GM18861 (cell line): ENCODE results near the gene CERCAM.

Experiments
- ATAC-seq: cut with Tn5 transposase; IDR thresholded peaks from one replicate; pipeline ENCODE4 v1.9.1; 2021; ENCODE audit not compliant: unreplicated experiment

Gene CERCAM

DNA sequence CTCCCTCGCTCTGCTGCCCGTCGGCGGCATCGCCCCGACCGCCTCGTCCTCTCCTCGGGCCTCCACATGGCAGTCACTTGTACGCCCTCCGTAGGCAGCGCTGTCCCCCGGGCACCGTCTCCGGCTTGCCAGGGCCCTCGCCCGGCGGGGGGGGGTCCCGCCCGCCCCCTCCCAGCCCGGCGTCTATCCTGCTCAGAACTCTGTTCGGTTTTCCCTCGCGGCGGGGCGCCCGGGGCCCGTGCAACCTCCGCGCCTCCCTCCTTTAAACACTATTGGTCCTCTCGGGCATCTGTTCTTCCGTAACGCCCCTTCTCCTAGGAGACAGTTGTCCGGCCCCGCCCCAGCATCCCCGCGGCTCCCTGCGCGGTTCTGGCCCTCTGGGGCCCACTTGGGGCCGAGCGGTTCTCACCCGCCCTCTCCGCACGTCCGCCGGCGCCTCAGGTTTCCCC, 36.0 kb downstream of the CERCAM start:
- ATAC-seq = peak; percentile 60

DNA sequence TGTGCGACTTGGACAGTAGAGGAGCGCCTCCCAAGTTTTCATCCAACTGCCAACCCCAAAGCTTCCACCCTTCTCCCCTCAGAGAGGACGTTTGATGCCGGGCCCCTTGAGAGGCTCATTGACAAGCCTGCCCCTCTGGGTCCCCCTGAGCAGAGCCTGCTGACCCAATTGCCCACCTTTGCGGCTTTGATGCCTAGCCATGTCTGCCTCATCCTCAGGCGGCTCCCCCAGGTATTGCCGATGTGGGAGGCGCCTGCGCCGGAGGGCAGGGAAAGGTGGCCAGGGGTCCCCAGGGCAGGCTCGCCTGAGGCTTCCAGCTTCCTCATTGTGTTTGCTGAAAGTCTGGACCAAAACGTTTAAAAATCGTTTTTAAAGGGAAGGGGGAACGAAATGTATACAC, 36.5 kb downstream of the CERCAM start:
- no peak for ATAC-seq

DNA sequence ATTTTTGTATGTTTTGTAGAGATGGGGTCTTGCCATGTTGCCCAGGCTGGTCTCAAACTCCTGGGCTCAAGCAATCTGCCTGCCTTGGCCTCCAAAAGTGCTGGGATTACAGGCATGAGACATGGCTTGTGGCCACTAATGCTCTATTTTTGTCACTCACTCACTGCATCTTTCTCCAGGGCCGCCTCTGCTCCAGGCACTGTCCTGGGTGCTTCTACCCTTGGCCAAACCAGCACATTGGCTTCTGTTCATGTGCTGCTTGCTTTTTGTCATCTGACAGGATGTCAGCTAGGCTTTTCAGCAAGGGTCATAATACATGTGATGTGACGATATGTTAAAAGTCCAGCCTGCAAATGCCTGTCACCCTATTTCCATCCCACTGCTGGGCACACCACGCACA, 38.4 kb downstream of the CERCAM start:
- no peak for ATAC-seq

DNA sequence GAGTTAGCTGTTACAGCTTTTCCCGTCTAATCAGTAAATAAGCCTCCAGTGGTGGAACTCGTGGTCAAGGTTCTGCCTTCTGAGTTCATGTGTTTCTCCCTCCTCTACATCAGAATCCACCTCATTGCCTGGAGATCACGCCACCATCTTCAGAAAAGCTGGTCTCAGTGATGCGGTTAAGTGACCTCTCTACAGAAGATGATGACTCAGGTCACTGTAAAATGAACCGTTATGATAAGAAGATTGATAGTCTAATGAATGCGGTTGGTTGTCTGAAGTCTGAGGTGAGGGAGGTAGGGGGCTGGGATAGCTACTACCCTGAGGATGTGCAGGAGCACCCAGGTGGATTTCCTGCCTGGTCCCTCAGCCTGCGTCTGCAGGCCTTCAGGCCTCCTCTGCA, 48.4 kb downstream of the CERCAM start:
- ATAC-seq = no peak

GRCh38 chr9:128470560-128470959, 49.9 kb downstream of the CERCAM start:
- no peak for ATAC-seq

- ATAC-seq = no peak
These were observed 52.4 kb downstream of the CERCAM start for GRCh38 chr9:128473104-128473503.

DNA sequence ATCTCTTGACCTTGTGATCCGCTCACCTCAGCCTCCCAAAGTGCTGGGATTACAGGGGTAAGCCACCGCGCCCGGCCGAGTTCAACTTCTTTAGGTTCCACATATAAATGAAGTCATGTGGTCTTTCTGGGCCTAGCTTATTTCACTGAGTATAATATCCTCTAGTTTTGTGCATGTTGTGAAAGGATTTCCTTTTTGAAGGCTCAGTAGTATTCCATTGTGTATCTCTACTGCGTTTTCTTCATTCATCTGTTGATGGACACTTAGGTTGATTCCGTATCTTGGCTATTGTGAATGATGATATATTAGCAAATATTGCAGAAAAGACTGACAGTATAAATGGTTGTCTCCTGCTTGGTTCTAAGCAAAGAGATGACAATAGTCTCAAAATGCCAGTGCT, 55.2 kb downstream of the CERCAM start:
- no peak for ATAC-seq

DNA sequence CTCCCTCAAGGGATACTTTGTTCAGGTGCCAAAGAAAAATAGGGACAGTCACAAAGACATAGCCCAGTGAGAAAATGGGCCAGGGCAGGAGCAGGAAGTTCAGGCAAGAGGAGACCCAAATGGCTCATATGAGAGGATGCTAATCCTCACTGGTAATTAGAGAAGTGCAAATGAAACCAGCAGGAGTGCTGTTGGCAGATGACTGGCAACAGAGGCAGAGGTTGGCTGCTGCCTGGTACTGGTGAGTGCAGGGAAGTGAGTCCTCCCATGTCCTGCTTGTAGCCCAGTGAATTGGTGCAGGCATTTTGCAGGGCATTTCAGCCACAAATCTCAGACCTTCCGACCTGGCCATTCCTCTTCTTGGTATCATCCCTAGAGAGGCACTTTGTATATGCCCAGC, 58.6 kb downstream of the CERCAM start:
- ATAC-seq = no peak

DNA sequence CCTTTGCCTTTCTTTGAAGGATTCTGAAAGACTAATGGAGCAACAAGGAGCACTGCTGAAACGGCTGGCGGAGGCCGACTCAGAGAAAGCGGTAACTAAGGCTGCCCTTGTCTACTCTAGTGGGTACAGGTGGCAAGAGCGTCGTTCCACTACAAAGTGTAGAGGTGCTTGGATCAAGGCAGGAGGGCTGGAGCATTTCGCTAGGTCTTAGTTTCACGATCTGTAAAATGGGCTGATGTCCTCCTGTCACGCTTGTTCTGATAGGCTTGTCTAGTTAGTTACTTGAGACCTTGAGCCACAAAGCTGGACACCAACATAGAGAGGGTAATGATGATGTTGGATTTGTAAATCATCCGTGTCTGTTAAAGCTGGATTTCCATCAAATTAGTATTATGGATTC, 60.9 kb downstream of the CERCAM start:
- no peak for ATAC-seq

DNA sequence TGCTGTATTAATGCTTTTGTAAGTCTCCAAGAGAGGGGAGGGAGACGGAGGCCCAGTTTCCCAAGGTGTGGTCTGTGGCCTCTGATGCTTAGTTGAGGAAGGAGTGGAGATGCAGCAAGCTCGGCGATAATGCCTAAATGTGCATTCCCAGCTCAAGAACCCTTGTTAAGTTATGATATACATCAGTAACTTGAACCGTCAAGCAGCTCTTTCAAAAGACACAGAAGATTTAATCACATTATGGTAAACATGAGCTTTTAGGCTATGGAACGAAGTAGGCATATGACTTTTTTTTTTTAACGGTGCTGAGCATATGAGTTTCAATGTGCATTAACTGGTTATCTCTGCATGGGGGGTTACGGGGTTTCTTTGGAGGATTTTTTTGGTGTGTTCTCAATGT, 61.5 kb downstream of the CERCAM start:
- ATAC-seq = no peak

DNA sequence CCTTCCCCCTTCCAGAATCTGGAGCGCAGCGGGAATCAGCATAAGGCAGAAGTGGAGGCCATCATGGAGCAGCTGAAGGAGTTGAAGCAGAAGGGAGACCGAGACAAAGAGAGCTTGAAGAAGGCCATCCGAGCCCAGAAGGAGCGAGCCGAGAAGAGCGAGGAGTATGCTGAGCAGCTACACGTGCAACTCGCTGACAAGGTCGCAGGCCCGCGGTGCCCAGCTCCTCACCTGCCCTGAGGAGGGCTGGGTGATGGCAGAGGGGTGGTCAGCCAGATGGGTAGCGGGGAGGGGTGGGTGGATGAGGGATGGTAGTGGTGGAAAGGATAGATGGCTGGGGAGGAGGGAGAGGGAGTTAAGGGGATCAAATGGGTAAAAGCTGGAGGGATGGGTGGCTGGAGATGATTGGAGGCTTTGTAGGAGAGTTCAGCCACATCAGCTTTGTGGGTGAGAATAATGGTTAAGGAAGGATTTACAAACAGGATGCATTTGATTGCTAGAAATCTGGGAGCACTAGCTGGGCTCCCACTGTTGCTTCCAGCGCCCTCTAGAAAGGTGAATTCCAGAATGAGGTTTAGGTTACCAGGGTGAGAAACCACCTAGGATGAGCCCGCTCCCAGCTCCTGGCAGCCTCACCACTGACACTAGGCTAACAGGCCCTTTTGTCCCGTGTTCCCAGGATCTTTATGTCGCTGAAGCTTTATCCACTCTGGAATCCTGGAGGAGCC, 64.2 kb downstream of the CERCAM start:
- no peak for ATAC-seq

GRCh38 chr9:128485414-128485855, 64.8 kb downstream of the CERCAM start:
- no peak for ATAC-seq

DNA sequence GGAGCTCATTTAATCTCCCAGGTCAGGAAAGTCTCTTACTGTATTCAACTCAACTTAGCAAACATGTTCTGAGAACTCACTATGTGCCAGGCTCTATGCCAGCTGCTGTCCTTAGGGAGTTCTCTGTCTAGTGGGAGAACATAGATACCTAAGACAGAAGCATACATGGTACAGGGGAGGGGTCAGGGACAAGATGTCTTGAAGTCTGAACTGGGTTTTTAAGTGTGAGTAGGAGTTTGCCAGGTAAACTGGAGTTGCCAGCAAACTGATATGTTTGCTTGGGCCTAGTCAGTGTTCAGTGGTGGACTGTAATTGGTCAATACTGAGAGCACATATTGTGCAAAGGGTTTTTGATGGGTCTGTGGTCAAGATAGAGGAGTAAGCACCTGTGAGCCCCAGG, 65.5 kb downstream of the CERCAM start:
- ATAC-seq = no peak
